Esophagus (tissue), 2 donors: ENCODE data around the gene LAPTM5. TPM values are rescaled to one million over a fixed set of nuclear protein-coding genes. Genes with fewer than 3 reads are reported as not detected.

ENCODE experiments used
- H3K27ac ChIP-seq, 2 donors: one replicate each; pipeline ENCODE4 v1.5.1; 2013; ENCODE audit warnings: low read depth in 2 of 2, mild to moderate bottlenecking in 2 of 2, inconsistent platforms in 1 of 2, low read length in 1 of 2, moderate library complexity in 1 of 2
- H3K27me3 ChIP-seq, 2 donors: one replicate each; pipeline ENCODE4 v1.6.1; 2013; ENCODE audit warnings: low read length in 2 of 2, control low read depth in 1 of 2, mild to moderate bottlenecking in 1 of 2; ENCODE audit not compliant: insufficient read depth in 2 of 2, control insufficient read depth in 1 of 2
- H3K36me3 ChIP-seq, 2 donors: one replicate each; pipeline ENCODE4 v1.6.1; 2013; ENCODE audit warnings: low read length in 1 of 2; ENCODE audit not compliant: control insufficient read depth in 2 of 2, insufficient read depth in 2 of 2
- H3K4me1 ChIP-seq, 2 donors: one replicate each; pipeline ENCODE4 v1.6.1; 2013; ENCODE audit warnings: low read length in 1 of 2; ENCODE audit not compliant: control insufficient read depth in 2 of 2, insufficient read depth in 2 of 2
- H3K4me3 ChIP-seq, 2 donors: one replicate each; pipeline ENCODE4 v1.5.1; 2013; ENCODE audit warnings: low read length in 2 of 2, mild to moderate bottlenecking in 2 of 2, low read depth in 1 of 2, moderate library complexity in 1 of 2
- H3K9me3 ChIP-seq, 2 donors: one replicate each; pipeline ENCODE4 v1.6.1; 2013; ENCODE audit warnings: mild to moderate bottlenecking in 2 of 2, low read depth in 1 of 2, low read length in 1 of 2, moderate library complexity in 1 of 2; ENCODE audit not compliant: control insufficient read depth in 2 of 2, insufficient read depth in 1 of 2
- WGBS, 2 donors: extraction: QIAGEN DNeasy Blood & Tissue Kit; methylation state at CpG; one replicate each; pipeline ENCODE4 v1.1.7; 2013; 5-methylcytosine and 5-hydroxymethylcytosine counted together
- polyA plus RNA-seq, 2 donors: library from polyadenylated mRNA; stranded (reverse); fragments of 200-250 nt; gene quantifications; one replicate each; pipeline ENCODE4 v1.2.3, GENCODE V29; 2013
- donor health status: healthy with polysubstance abuse.
- donor health status: Bipolar disorder and iron deficiency.

LAPTM5 gene
- polyA plus RNA-seq, 2 donors, result 10.0 to 15.5 TPM

GRCh38 chr1:30704271-30704670, 53.3 kb downstream of the LAPTM5 start:
- H3K36me3 ChIP-seq, result no peaks in the 10 kb centered on the region
- peaks cover 3 to 4% of the 10 kb centered on the region in 2 donors for H3K4me1 ChIP-seq
- H3K9me3 ChIP-seq, result no peaks in the 10 kb centered on the region
- H3K4me3 ChIP-seq, result no peak overlapping the region
- H3K27me3 ChIP-seq, result no peaks in the 10 kb centered on the region
- 32 to 39% methylated on average over 4 of the region's 4 CpGs for WGBS, 2 donors
- no peak overlapping the region for H3K27ac ChIP-seq

GRCh38 chr1:30702823-30703222, 54.8 kb downstream of the LAPTM5 start:
- H3K27me3 ChIP-seq, result no peaks in the 10 kb centered on the region
- peaks cover 3 to 4% of the 10 kb centered on the region in 2 donors for H3K4me1 ChIP-seq
- H3K9me3 ChIP-seq, result no peaks in the 10 kb centered on the region
- no peaks in the 10 kb centered on the region for H3K36me3 ChIP-seq
- H3K4me3 ChIP-seq, result no peak overlapping the region
- no peak overlapping the region for H3K27ac ChIP-seq

- H3K27ac ChIP-seq, result no peak overlapping the region
- no peaks in the 10 kb centered on the region for H3K9me3 ChIP-seq
- no peaks in the 10 kb centered on the region for H3K36me3 ChIP-seq
- H3K4me3 ChIP-seq, result no peak overlapping the region
- WGBS, 2 donors, result 44 to 71% methylated on average over 2 of the region's 2 CpGs
- no peaks in the 10 kb centered on the region for H3K27me3 ChIP-seq
- H3K4me1 ChIP-seq, result peaks cover 3 to 4% of the 10 kb centered on the region in 2 donors
Measured at GRCh38 chr1:30701258-30701633, 56.3 kb downstream of the LAPTM5 start.

- WGBS, 2 donors, result 56 to 69% methylated on average over 7 of the region's 7 CpGs
- peaks cover 3 to 4% of the 10 kb centered on the region in 2 donors for H3K4me1 ChIP-seq
- H3K27me3 ChIP-seq, result no peaks in the 10 kb centered on the region
- no peaks in the 10 kb centered on the region for H3K36me3 ChIP-seq
- H3K4me3 ChIP-seq, result no peak overlapping the region
- no peaks in the 10 kb centered on the region for H3K9me3 ChIP-seq
- H3K27ac ChIP-seq, result no peak overlapping the region
Measured at GRCh38 chr1:30700528-30701257, 56.9 kb downstream of the LAPTM5 start.

GRCh38 chr1:30699762-30700161, 57.8 kb downstream of the LAPTM5 start:
- no peak overlapping the region for H3K27ac ChIP-seq

GRCh38 chr1:30698401-30698981, 59.1 kb downstream of the LAPTM5 start:
- H3K36me3 ChIP-seq, result no peaks in the 10 kb centered on the region
- H3K27ac ChIP-seq, result no peak overlapping the region
- H3K4me1 ChIP-seq, result peaks cover 0 to 4% of the 10 kb centered on the region in 2 donors
- no peaks in the 10 kb centered on the region for H3K9me3 ChIP-seq
- no peak overlapping the region for H3K4me3 ChIP-seq
- no peaks in the 10 kb centered on the region for H3K27me3 ChIP-seq
- 64 to 71% methylated on average over 17 of the region's 17 CpGs for WGBS, 2 donors

More at GRCh38 chr1:30699762-30700161, 57.8 kb downstream of the LAPTM5 start:
- no peaks in the 10 kb centered on the region for H3K36me3 ChIP-seq
- H3K9me3 ChIP-seq, result no peaks in the 10 kb centered on the region
- 91 to 96% methylated on average over 1 of the region's 1 CpG for WGBS, 2 donors
- no peak overlapping the region for H3K4me3 ChIP-seq
- H3K4me1 ChIP-seq, result peaks cover 3 to 4% of the 10 kb centered on the region in 2 donors
- H3K27me3 ChIP-seq, result no peaks in the 10 kb centered on the region

- WGBS, 2 donors, result 61 to 64% methylated on average over 9 of the region's 9 CpGs
- Histone ChIP-seq H3K4me1 (peaks cover 0 to 4% of the 10 kb centered on the region in 2 donors), H3K36me3 (no peaks in the 10 kb centered on the region), H3K4me3 (no peak overlapping the region), H3K27ac (no peak overlapping the region), H3K9me3 (no peaks in the 10 kb centered on the region), H3K27me3 (no peaks in the 10 kb centered on the region)
Measured at GRCh38 chr1:30697571-30698376, 59.8 kb downstream of the LAPTM5 start.

GRCh38 chr1:30696831-30697230, 60.7 kb downstream of the LAPTM5 start:
- Histone ChIP-seq H3K9me3 (no peaks in the 10 kb centered on the region), H3K27me3 (peaks cover 0 to 3% of the 10 kb centered on the region in 2 donors), H3K27ac (no peak overlapping the region), H3K4me1 (peaks cover 0 to 4% of the 10 kb centered on the region in 2 donors), H3K4me3 (no peak overlapping the region), H3K36me3 (no peaks in the 10 kb centered on the region)
- WGBS, 2 donors, result 92 to 93% methylated on average over 6 of the region's 6 CpGs

GRCh38 chr1:30695439-30695841, 62.1 kb downstream of the LAPTM5 start:
- no peaks in the 10 kb centered on the region for H3K9me3 ChIP-seq
- peaks cover 0 to 1% of the 10 kb centered on the region in 2 donors for H3K4me1 ChIP-seq
- H3K36me3 ChIP-seq, result no peaks in the 10 kb centered on the region
- peaks cover 0 to 3% of the 10 kb centered on the region in 2 donors for H3K27me3 ChIP-seq
- H3K27ac ChIP-seq, result no peak overlapping the region
- whole genome bisulfite sequencing, 2 donors, result 41 to 46% methylated on average over 6 of the region's 6 CpGs
- H3K4me3 ChIP-seq, result no peak overlapping the region
